Activated CD4-positive, alpha-beta T cell treated with anti-CD3 and anti-CD28 coated beads for 4 hours (primary cell): ENCODE results near the gene NCBP3.
"Not testable (repeated sequence)": the region's sequence is repeated elsewhere in the genome, so short reads cannot be mapped to it uniquely, and the experiment has no call there.

ENCODE experiments used
- DNase-seq, 2 donors: peaks; one replicate each; pipeline ENCODE4 v3.0.0-alpha.2; 2020

The NCBP3 gene

GRCh38 chr17:3879591-3880417, 33.8 kb upstream of the NCBP3 start:
- DNase-seq, result no peak

- DNase-seq, result no peak
Measured at GRCh38 chr17:3879186-3879585, 33.1 kb upstream of the NCBP3 start.

- DNase-seq, result no peak
Measured at GRCh38 chr17:3877220-3877619, 31.2 kb upstream of the NCBP3 start.

GRCh38 chr17:3875317-3875716, 29.3 kb upstream of the NCBP3 start:
- no peak for DNase-seq

GRCh38 chr17:3873862-3874261, 27.8 kb upstream of the NCBP3 start:
- DNase-seq, result no peak

DNA sequence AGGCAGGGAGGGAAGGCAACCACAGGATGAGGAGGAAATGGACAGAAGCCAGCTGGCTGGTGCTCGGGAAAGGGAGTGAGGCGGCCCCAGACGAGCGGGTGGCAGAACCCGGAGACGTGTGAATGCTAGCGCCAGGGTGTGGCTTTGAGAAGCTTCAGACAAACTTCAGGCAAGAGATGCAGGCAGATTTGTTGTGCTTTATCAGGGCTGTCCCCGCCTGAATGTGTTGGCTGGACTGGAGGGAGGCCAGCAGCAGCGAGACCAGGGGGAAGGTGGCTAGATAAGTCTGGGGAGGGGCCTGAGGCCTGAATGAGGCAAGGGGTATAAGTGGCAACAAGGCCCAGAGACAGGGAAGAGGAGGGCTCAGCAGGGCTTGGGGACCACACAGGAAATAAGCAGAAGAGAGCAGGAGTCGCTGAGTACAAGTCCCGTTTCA, 24.8 kb upstream of the NCBP3 start:
- DNase-seq, result no peak

DNA sequence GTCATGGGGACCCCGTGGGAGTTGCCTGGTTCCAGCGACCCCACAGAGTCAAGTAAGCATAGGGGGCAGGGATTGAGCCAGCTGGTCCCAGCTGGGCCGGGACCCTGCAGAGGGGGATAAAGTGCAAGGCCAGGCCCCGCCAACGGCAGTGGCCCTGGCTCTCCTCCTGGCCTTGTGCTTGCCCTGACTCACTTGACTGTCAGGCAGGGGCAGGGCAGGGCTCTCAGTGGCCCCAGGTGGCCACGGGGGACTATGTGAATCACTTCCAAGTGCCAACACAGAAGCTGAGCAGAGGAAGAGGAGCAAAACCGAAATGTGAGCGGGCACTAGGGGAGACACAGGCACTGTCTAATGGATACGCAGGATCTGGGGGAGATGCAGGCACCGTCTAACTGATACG, 21.6 kb upstream of the NCBP3 start:
- no peak for DNase-seq

GRCh38 chr17:3867106-3867505, 21.1 kb upstream of the NCBP3 start:
- no peak for DNase-seq

- no peak for DNase-seq
Measured at GRCh38 chr17:3866276-3866675, 20.2 kb upstream of the NCBP3 start.

DNA sequence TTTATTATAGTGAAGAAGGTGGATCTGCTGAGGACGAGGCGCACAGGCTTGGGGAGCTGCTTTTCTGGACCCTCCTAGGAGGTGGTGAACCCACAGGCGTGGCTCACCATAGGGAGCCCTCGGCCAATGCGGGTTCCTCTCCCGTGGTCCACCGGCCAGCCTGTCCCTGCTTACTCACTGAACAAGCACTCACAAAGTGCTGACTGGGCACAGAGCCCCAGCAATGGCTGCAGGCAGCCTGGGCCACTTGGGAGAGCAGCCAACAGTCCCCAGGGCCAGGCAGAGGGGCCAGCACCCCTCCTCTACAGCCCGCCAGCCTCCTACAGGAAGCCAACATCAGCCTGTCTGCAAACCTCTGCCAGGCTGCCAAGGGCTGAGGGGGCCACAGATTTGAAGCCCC, 19.1 kb upstream of the NCBP3 start:
- no peak for DNase-seq

GRCh38 chr17:3864534-3864933, 18.5 kb upstream of the NCBP3 start:
- no peak for DNase-seq

GRCh38 chr17:3861761-3862681, 16.0 kb upstream of the NCBP3 start:
- no peak for DNase-seq

- DNase-seq, result no peak
Measured at GRCh38 chr17:3860939-3861700, 15.1 kb upstream of the NCBP3 start.

GRCh38 chr17:3859940-3860339, 13.9 kb upstream of the NCBP3 start:
- DNase-seq, result no peak

DNA sequence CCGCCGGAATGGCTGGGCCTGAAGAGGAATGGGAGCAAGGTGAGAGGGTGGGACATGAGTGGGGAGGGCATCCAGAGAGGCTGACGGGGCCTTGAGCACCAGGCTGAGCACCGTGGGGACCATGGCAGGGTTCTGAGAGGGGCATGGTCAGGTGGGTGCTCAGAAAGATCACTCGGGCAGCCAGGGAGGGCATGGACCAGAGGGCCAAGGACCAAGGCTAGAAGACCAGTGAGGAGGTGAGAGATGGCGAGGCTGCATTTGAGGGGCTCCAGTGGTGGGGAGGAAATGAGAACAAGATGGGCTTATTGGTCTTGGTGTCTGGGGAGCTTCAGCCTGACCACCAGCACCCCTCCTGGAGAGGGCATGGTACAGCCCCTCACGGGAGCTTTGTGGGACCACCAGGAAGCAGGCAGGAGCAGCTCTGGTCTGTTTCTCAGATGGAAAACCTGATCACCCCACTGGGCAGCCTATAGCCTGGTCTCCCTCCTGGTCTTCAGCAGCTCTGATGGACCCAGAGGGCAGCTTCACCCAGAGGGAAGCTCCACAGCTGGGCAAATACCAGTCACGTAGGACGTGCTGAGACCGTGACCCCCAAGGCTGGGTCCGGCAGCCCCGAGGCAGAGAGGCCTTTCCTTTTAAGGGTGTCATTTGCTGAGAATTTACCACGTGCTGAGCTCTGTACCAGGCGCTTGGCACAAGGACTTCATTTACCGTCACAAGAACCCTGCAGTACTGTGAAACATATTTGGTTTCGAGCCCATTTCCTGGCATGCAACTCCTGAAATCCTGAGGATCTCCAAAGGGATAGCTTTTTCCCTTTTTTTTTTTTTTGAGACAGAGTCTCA, 11.4 kb upstream of the NCBP3 start:
- DNase-seq, result no peak

DNA sequence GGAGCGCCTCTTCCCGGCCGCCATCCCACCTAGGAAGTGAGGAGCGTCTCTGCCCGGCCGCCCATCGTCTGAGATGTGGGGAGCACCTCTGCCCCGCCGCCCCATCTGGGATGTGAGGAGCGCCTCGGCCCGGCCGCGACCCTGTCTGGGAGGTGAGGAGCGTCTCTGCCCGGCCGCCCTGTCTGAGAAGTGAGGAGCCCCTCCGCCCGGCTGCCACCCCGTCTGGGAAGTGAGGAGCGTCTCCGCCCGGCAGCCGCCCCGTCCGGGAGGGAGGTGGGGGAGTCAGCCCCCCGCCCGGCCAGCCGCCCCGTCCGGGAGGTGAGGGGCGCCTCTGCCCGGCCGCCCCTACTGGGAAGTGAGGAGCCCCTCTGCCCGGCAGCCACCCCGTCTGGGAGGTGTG, 8.2 kb upstream of the NCBP3 start:
- DNase-seq, result not testable (repeated sequence)

GRCh38 chr17:3852561-3852960, 6.5 kb upstream of the NCBP3 start:
- DNase-seq, result no peak

- DNase-seq, result no peak
Measured at GRCh38 chr17:3851461-3852100, 5.5 kb upstream of the NCBP3 start.

DNA sequence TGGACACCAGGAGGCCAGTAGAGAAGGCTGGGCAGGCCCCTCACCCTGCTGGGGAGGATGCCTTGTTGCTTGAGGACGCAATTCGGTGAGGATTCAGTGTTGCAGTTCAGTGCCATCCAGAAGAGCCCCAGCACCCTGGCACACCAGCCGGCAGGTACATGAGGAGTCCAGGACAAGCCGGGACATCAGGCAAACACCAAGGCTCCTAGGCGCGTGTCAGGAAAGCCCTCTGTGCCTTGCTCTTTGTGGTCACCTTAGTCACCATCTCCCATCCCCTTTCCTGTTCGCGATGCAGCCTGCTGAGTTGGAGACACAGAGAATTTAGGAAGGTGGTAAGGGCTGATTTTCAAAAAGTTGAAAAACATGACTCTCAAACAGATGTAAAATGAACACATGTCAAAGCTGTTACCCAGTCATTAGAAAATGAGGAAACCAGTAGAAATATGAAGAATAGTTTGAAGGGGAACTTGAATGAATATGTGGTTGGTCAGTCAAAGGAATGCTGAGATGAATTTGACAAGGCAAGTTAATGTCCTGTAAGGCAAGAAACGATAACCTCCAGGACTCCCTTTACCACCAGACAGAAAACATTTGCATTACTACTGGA, 2.3 kb upstream of the NCBP3 start:
- no peak for DNase-seq

GRCh38 chr17:3847165-3847670, 1.2 kb upstream of the NCBP3 start:
- DNase-seq, result no peak
